Activated naive CD8-positive, alpha-beta T cell treated with anti-CD3 and anti-CD28 coated beads for 36 hours (primary cell): Measurements from ENCODE around the gene RGS14. TPM values are rescaled to one million over a fixed set of nuclear protein-coding genes. Genes with fewer than 3 reads are reported as not detected.

Source experiments
- DNase-seq: peaks from one replicate; pipeline ENCODE4 v3.0.0; 2021
- H3K27ac Mint-ChIP-seq: one replicate; pipeline ENCODE4 v1.8.0; 2022; ENCODE audit warnings: mild to moderate bottlenecking, moderate library complexity, mixed read lengths
- H3K27me3 Mint-ChIP-seq: one replicate; pipeline ENCODE4 v1.8.0; 2022; ENCODE audit warnings: mild to moderate bottlenecking, mixed read lengths
- H3K36me3 Mint-ChIP-seq: one replicate; pipeline ENCODE4 v1.8.0; 2021; ENCODE audit warnings: mild to moderate bottlenecking, mixed read lengths
- H3K4me1 Mint-ChIP-seq: one replicate; pipeline ENCODE4 v1.8.0; 2021; ENCODE audit warnings: mixed read lengths
- H3K4me3 Mint-ChIP-seq: one replicate; pipeline ENCODE4 v1.8.0; 2022; ENCODE audit warnings: mild to moderate bottlenecking, moderate library complexity, mixed read lengths
- H3K9me3 Mint-ChIP-seq: one replicate; pipeline ENCODE4 v1.8.0; 2022; ENCODE audit warnings: mixed read lengths
- total RNA-seq, 2 experiments: library from RNA; stranded (reverse); gene quantifications; one replicate each; pipeline ENCODE4 v1.2.3, GENCODE V29; 2021

The RGS14 gene
- total RNA-seq, 2 experiments from 2014 or later: 38.9 to 41.2 TPM

- Mint-ChIP-seq H3K36me3 (peaks cover 6% of the 10 kb centered on the region), H3K4me1 (peaks cover 70% of the 10 kb centered on the region), H3K27ac (peak overlapping the region; percentile 83), H3K4me3 (peak overlapping the region; percentile 69), H3K27me3 (no peaks in the 10 kb centered on the region), H3K9me3 (no peaks in the 10 kb centered on the region)
- peak; percentile 80 for DNase-seq
Observed at GRCh38 chr5:177362610-177363507, 5.1 kb downstream of the RGS14 start.

GRCh38 chr5:177363565-177363964 lies 5.8 kb downstream of the RGS14 start:
- H3K36me3 Mint-ChIP-seq: peaks cover 11% of the 10 kb centered on the region
- H3K9me3 Mint-ChIP-seq: no peaks in the 10 kb centered on the region
- DNase-seq: no peak
- H3K27me3 Mint-ChIP-seq: no peaks in the 10 kb centered on the region
- H3K27ac Mint-ChIP-seq: peak overlapping the region; percentile 20
- peaks cover 71% of the 10 kb centered on the region for H3K4me1 Mint-ChIP-seq
- peak overlapping the region; percentile 29 for H3K4me3 Mint-ChIP-seq

DNA sequence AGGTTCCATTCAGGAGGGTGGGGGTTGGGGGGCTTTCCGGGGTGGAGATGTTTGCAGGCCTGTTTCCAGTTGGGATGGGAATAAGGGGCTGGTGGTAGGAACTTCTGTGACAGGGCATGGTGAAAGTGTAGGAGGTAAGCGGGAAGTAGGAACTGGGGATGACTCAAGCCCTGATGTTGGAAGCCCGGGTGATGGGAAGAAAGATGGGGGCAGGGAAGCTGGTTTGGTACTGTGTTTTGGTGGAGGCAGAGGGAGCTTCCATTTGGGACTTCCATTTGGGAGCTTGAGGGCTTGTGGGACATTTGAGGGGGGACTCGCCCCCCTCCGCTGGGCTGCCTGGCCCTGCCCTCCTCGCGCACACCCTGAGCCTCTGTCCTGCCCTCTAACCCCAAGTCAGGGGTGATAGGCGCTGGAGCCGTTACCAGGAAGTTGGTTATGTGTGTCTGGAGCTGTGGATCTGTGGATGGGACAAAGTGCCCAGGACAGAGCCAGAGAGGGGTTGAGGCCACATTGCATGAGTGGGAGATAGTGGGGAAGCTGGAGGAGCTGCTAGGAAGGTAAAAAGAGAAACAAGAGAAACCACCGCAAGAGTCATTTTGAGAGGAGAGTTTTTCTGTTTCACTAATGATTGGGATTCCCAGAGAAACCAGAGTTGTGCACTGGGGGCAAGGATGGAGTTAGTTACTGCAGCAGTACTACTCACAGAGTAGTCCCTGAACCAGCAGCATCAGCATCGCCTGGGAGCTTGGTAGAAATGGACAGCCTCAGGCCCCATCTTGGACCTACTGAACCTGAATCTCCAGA lies 6.6 kb downstream of the RGS14 start:
- H3K9me3 Mint-ChIP-seq: no peaks in the 10 kb centered on the region
- peak overlapping the region; percentile 71 for H3K27ac Mint-ChIP-seq
- H3K27me3 Mint-ChIP-seq: no peaks in the 10 kb centered on the region
- peak; percentile 46 for DNase-seq
- H3K4me3 Mint-ChIP-seq: peak overlapping the region; percentile 67
- peaks cover 71% of the 10 kb centered on the region for H3K4me1 Mint-ChIP-seq
- peaks cover 19% of the 10 kb centered on the region for H3K36me3 Mint-ChIP-seq

DNA sequence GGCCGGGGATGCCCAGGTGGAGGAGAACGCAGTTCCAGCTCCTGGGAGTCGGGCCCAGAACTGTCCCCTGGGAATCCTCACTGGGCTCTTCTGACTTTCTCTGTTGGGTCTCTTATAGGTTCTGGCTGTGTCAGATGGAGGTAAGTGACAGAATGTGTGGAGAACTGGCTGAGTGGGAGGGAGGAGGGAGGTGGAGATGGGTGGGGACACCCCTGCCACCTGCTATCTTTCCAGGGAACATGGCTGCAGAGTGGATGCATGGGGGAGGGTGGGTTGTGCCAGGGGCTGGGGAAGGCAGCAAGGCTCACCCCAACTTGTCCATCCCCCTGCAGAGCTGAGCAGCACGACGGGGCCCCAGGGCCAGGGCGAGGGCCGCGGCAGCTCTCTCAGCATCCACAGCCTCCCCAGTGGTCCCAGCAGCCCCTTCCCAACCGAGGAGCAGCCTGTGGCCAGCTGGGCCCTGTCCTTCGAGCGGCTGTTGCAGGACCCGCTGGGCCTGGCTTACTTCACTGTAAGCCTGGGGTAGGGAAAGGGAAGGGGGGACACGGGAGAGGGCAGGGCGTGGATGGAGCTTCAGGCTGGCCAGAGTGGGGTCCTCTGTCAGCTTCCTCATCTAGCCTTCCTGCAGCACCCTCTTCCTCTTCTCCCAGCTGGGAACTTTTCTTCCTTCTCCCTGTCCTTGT lies 8.3 kb downstream of the RGS14 start:
- H3K36me3 Mint-ChIP-seq: peaks cover 19% of the 10 kb centered on the region
- no peaks in the 10 kb centered on the region for H3K27me3 Mint-ChIP-seq
- DNase-seq: no peak
- H3K9me3 Mint-ChIP-seq: no peaks in the 10 kb centered on the region
- no peak overlapping the region for H3K27ac Mint-ChIP-seq
- H3K4me3 Mint-ChIP-seq: no peak overlapping the region
- H3K4me1 Mint-ChIP-seq: peaks cover 63% of the 10 kb centered on the region

GRCh38 chr5:177366528-177367322 lies 9.0 kb downstream of the RGS14 start:
- peaks cover 19% of the 10 kb centered on the region for H3K36me3 Mint-ChIP-seq
- H3K4me1 Mint-ChIP-seq: peaks cover 63% of the 10 kb centered on the region
- no peak overlapping the region for H3K27ac Mint-ChIP-seq
- no peaks in the 10 kb centered on the region for H3K9me3 Mint-ChIP-seq
- DNase-seq: no peak
- H3K4me3 Mint-ChIP-seq: no peak overlapping the region
- no peaks in the 10 kb centered on the region for H3K27me3 Mint-ChIP-seq

DNA sequence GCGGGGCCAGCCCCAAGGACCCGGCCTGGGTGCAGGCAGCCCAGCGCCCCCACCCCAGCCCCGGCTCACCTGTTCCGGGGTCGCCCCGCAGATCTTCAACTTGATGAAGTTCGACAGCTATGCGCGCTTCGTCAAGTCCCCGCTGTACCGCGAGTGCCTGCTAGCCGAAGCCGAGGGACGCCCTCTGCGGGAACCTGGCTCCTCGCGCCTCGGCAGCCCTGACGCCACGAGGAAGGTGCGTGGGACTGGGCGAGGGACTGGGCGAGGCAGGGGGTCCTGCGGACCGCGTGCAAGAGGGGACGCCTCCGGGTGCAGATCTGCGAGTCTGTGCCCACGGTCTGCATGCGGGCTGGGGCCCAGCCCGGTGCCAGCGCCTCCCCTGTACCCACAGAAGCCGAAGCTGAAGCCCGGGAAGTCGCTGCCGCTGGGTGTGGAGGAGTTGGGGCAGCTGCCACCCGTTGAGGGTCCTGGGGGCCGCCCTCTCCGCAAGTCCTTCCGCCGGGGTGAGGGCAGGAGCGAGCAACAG lies 9.7 kb downstream of the RGS14 start:
- Mint-ChIP-seq H3K27ac (no peak overlapping the region), H3K36me3 (peaks cover 18% of the 10 kb centered on the region), H3K27me3 (no peaks in the 10 kb centered on the region), H3K9me3 (no peaks in the 10 kb centered on the region), H3K4me1 (peaks cover 62% of the 10 kb centered on the region), H3K4me3 (no peak overlapping the region)
- DNase-seq: no peak

GRCh38 chr5:177367981-177368868 lies 10.5 kb downstream of the RGS14 start:
- DNase-seq: no peak
- Mint-ChIP-seq H3K4me1 (peaks cover 64% of the 10 kb centered on the region), H3K36me3 (peaks cover 18% of the 10 kb centered on the region), H3K9me3 (no peaks in the 10 kb centered on the region), H3K27ac (peak overlapping the region; percentile 77), H3K4me3 (no peak overlapping the region), H3K27me3 (no peaks in the 10 kb centered on the region)

DNA sequence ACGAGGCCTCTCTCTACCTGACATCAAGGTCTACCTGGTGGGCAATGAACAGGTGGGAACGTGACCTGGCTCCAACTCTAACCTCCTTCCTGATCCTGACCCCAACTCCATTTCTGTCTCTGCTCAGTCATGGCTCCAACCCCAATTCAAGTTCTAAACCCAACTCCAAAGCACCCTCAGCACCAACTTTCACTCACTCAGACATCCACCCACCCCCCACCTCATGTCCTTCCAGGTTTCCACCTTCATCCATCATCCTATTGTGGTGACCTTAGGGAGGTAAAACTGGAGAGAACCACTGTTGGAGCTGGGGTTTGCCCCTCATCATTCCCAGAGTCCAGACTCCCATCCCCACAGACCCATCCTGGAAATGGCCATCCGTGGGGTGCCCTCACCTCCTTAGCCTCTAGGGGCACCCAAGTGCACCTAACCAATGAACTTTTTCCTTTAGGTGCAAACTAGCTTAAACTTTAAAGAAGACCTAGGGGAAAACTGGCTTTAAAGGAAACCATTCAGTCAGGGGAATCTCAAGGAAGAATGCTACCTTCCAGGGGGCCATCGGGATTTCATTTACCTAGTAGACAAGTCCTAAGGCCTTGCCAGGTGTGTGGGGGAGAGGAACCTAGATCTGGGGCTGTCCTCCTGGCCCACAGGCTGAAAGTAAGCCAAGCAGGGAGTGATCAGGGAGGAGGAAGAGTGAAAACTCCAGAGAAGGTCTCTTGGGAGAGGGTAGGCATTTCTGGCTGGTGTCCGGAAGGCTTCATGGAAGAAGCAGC lies 11.3 kb downstream of the RGS14 start:
- Mint-ChIP-seq H3K27ac (peak overlapping the region; percentile 77), H3K4me3 (no peak overlapping the region), H3K36me3 (peaks cover 21% of the 10 kb centered on the region), H3K9me3 (no peaks in the 10 kb centered on the region), H3K27me3 (no peaks in the 10 kb centered on the region), H3K4me1 (peaks cover 65% of the 10 kb centered on the region)
- no peak for DNase-seq

GRCh38 chr5:177369645-177370440 lies 12.1 kb downstream of the RGS14 start:
- DNase-seq: no peak
- H3K36me3 Mint-ChIP-seq: peaks cover 21% of the 10 kb centered on the region
- peak overlapping the region; percentile 77 for H3K27ac Mint-ChIP-seq

DNA sequence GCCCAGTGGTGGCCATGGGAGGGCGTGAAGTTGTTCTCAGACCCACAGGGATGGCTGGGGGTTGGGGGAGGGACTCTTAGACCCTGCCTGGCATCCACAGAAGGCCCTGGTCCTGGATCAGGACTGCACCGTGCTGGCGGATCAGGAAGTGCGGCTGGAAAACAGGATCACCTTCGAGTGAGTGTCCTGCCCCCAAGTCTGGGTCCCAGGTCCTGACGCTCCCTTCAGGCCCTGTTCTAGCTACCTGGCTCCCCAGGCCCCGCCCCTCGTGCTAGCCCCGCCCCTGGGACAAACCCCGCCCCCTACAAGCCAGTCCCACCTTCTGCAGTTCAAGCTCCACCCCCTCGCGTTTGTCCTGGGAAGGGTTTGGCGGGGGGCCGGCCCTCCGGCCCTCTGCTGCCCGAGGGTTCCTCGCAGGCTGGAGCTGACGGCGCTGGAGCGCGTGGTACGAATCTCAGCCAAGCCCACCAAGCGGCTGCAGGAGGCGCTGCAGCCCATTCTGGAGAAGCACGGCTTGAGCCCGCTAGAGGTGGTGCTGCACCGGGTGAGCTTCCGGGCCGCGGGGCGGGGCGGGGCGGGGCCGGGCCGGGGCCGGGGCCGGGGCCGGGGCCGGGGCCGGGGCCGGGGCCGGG lies 12.9 kb downstream of the RGS14 start:
- Mint-ChIP-seq H3K27ac (no peak overlapping the region), H3K36me3 (peaks cover 21% of the 10 kb centered on the region), H3K4me1 (peaks cover 56% of the 10 kb centered on the region), H3K4me3 (peak overlapping the region; percentile 65), H3K9me3 (no peaks in the 10 kb centered on the region), H3K27me3 (no peaks in the 10 kb centered on the region)
- DNase-seq: peak; percentile 75

More at GRCh38 chr5:177369645-177370440, 12.1 kb downstream of the RGS14 start:
- peaks cover 62% of the 10 kb centered on the region for H3K4me1 Mint-ChIP-seq
- H3K27me3 Mint-ChIP-seq: no peaks in the 10 kb centered on the region
- H3K4me3 Mint-ChIP-seq: no peak overlapping the region
- no peaks in the 10 kb centered on the region for H3K9me3 Mint-ChIP-seq

GRCh38 chr5:177371120-177372033 lies 13.7 kb downstream of the RGS14 start:
- Mint-ChIP-seq H3K36me3 (peaks cover 21% of the 10 kb centered on the region), H3K4me3 (peak overlapping the region; percentile 59), H3K4me1 (peaks cover 54% of the 10 kb centered on the region), H3K27me3 (no peaks in the 10 kb centered on the region), H3K27ac (peak overlapping the region; percentile 72), H3K9me3 (no peaks in the 10 kb centered on the region)
- DNase-seq: no peak
